DND-41 (cell line): ENCODE measurements around the gene DCAF7.

Source experiments
- CTCF ChIP-seq: IDR thresholded peaks from 2 replicates; pipeline ENCODE4 v1.5.1; 2012; ENCODE audit warnings: borderline replicate concordance, low read length, moderate library complexity, mild to moderate bottlenecking; ENCODE audit not compliant: poor library complexity, severe bottlenecking; ENCODE audit errors: extremely low read depth
- EZH2 ChIP-seq: IDR thresholded peaks from 3 replicates; pipeline ENCODE4 v1.6.1; 2012; ENCODE audit warnings: borderline replicate concordance, low read depth, mild to moderate bottlenecking, moderate library complexity, low read length, inconsistent platforms; ENCODE audit not compliant: severe bottlenecking

- TF ChIP-seq CTCF: no peak
- TF ChIP-seq EZH2: no peak
Observed at GRCh38 chr17:63624531-63624880, 74.2 kb downstream of the DCAF7 start.
